Superior temporal gyrus (tissue), 1 donor: ENCODE data around the gene ESYT3.
"Not testable (repeated sequence)": the region's sequence is repeated elsewhere in the genome, so short reads cannot be mapped to it uniquely, and the experiment has no call there.

Source experiments
- DNase-seq: peaks from one replicate; pipeline ENCODE4 v3.0.0-alpha.2; 2016; ENCODE audit errors: extremely low spot score

ESYT3 gene

DNA sequence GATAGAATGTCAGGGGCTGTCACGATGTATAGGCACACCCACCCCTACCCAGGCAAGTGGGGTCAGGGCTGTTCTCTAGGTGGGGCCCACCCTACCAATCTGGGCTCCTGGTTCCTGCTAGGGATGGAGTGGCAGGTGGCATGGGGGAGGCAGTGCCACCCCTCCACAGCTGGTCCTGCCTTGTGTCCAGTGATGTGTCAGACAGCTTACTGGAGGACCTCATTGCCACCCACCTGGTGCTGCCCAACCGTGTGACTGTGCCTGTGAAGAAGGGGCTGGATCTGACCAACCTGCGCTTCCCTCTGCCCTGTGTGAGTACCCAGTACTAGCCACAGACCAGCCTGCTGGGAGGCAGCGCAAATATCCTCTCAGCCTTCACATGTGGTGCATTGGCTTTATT is 27.5 kb downstream of the ESYT3 start:
- DNase-seq = no peak

DNA sequence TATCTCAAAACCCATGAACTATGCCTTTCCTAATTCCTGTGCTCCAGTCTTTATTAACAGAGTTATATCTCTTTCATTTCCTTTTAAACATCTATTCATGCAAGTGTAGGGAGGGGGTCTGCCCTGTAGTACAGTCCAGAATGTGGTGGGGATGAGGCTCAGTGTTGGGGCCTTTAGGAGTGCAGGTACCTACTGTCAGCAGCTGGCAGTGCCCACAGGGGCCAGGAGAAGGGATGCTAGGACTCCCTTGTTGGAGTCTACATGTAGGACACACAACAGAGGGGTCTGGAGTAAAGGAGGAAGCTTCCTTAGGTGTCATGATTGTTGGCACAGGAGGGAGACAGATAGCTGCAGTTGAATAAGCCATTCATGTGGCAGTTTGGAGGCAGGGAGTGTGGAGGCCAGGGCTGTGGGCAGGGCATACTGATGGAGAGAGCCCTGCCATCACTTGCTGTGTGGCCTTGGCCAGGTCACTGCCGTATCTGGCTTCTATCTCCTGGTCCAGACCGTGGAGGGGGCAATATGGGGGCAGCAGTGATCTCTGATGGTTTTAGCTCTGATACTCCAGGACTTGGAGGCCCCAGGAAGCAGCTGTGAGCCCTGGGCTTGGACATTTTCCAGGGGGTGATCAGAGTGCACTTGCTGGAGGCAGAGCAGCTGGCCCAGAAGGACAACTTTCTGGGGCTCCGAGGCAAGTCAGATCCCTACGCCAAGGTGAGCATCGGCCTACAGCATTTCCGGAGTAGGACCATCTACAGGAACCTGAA is 29.5 kb downstream of the ESYT3 start:
- no peak for DNase-seq

DNA sequence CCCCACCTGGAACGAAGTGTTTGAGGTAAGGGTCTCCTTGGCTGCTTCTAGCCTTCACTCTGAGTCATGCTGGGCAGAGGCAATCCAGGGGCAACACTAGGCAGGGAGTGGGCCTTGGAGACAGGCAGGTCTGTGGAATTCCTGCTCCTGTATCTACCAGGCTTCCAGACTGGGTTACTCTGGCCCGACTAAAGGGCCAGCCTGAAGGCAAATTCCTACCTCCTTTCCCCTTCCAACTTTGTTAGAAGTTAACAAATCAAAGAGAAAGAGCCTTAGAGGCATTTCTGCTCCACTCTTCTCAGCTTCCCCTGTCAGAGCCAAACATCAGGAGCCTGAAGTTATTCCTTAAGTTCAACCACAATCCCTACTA is 30.1 kb downstream of the ESYT3 start:
- DNase-seq = no peak

DNA sequence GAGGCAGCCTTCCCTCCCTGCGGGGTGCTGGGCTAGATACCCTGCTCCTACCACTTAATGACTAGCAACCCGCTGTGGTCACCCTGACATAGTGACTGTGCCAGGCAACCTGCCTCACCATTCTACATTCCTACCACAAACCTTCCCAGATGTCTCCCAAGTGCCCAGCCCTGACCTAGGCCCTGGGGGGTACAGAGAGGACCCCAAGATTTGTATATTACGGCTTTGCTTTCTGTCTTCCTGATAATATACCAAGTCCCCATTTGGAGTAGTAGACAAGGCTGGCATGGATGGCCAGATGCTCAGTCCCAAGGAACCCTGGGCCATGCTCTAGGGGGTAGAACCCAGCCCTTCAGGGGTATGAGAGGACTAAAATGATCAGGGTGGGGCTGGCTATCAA is 31.0 kb downstream of the ESYT3 start:
- no peak for DNase-seq

DNA sequence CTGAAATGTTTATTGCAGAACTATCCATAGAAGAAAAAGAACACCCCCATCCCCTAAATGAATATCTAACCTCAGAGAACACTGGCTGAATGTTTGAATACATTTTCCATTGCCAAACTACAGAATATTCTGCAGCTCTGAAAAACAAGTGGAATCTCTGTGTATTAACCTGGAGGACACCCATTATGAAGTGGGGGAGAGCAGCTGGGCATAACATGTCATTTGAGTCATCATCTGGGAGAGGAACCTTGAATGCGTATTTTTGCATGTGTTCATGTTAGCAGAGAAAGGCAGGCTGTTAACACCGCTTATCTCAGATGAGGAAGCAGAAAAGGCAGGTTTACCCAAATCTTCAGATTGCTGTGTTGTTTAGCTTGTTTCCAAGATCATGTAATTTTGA is 31.5 kb downstream of the ESYT3 start:
- DNase-seq = no peak

DNA sequence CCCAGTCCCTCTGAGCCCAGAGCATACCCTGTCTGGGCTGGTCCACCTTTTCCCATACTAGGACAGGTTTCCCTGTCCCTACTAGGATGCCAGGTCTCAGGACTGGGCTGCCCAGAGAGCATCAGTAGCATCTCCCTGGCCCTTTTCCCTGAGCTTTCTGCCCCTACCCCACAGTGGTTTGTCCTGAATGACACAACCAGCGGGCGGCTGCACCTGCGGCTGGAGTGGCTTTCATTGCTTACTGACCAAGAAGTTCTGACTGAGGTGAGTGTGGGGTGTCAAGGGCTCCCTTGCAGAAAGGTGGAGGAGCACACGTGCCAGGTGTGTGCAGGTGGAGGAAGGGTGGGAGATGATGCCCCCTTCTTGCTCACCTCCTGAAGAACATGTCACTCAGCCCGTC is 33.5 kb downstream of the ESYT3 start:
- no peak for DNase-seq

DNA sequence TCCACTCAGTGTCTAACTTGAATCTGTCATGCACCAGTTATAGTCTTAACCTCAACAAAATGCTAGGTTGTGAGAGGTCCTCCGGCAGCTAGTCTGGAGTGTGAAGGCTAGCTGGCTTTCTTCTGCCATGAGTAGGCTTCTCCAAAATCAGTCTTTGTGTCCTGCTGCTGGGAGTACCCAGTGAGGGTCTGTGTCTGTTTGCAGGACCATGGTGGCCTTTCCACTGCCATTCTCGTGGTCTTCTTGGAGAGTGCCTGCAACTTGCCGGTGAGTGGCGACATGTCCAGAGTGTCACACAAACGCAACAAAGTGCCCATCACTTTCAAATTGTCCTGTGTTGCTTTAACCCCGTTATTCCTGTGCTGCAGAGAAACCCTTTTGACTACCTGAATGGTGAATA is 34.0 kb downstream of the ESYT3 start:
- no peak for DNase-seq

DNA sequence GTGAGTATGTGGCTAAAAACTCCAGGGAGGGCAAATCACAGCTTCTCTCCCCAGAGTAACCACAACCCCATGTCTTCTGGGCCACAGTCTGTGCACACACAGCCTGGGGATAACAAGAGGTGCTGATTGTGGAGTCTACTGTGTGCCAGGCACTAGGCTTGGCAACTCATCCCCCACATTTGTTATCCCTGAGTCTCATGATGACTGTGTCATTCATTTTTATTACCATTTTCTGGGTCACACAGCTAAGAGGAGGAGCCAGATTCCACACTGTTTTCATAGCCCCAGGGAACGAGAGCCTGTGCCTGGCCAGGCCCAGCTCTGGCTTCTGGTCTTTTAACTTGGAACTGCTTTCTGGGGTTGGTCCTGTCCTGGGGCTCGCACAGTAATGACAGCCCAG is 34.5 kb downstream of the ESYT3 start:
- no peak for DNase-seq

DNA sequence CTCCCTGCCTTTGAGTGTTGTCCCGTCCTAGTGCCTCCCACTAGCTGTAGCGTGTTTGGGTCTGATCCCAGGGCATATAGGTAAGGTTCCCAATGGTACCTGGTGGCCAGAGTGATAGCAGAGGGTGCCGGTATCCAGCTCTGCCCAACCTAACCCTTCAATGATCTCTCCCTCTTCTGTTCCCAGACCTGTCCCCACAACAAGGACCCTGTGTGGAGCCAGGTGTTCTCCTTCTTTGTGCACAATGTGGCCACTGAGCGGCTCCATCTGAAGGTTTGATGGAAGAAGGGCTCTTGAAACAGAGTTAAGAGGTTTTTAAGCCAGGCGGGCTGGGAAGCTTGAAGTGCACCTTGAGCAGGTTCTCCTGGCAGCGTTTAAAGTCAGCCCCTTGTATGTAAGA is 35.5 kb downstream of the ESYT3 start:
- DNase-seq = no peak

DNA sequence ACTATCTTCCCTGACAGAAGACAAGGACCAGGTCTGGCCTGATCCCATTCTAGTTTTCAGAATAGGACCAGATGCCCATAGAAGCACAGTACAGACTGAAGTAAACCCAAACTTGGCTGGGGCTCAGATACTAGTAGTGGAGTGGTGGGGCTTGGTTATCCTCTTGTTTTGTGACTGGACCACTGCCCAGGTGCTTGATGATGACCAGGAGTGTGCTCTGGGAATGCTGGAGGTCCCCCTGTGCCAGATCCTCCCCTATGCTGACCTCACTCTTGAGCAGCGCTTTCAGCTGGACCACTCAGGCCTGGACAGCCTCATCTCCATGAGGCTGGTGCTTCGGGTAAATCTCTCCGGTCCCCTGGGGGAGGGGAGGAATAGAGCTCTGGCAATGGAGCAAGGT is 36.3 kb downstream of the ESYT3 start:
- no peak for DNase-seq

DNA sequence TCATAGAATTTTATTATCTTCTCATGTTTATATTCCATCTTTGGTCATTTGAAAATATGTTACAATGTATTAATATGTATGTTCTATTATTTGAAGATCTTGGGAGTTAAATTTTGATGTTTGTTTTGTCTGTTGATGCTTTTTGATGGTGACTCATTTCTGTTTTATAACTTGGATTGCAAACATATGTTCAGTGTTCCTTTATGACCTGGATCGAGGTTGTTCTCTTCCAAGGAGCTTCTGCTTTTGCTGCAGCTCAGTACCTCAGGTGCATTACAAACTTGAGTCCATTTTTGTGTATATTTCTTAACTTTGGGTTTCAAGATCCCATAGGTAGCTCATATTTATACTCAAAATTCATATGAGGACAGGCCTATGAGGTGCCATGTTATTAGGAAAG is 37.1 kb downstream of the ESYT3 start:
- DNase-seq = no peak

DNA sequence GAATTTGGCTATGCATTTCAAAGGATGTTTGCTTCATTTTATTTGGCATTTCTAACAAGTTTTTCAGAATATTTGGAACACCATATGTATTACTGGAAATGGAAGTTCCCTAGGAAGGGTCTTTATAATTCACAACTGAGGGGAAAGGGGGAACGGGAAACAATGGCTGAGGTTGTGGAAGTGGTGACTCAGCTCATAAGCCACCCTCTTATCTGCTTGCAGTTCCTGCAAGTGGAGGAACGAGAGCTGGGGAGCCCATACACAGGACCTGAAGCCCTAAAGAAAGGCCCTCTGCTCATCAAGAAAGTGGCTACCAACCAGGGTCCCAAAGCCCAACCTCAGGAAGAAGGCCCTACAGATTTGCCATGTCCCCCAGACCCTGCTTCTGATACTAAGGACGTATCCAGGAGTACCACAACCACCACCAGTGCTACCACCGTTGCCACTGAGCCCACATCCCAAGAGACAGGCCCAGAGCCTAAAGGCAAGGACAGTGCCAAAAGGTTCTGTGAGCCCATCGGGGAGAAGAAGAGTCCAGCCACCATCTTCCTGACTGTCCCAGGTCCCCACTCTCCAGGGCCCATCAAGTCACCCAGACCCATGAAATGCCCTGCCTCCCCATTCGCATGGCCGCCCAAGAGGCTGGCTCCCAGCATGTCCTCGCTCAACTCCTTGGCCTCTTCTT is 37.9 kb downstream of the ESYT3 start:
- DNase-seq = no peak

DNA sequence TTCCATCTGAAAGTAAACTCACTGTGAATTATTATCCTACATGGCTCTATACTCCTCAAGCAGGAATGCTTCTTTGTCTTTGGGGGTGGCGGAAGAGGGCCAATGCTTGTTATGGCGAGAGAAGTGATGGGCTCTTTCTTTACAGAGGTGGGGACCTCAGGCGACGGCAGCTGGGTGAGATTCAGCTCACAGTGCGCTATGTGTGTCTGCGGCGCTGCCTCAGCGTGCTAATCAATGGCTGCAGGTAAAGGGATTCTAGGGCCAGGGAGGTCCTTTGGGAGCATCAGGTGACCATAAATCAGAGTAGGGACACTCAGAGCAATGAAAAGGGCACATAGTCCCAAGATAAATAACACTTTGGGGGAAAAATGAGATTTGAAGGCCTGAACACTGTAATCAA is 39.0 kb downstream of the ESYT3 start:
- no peak for DNase-seq

DNA sequence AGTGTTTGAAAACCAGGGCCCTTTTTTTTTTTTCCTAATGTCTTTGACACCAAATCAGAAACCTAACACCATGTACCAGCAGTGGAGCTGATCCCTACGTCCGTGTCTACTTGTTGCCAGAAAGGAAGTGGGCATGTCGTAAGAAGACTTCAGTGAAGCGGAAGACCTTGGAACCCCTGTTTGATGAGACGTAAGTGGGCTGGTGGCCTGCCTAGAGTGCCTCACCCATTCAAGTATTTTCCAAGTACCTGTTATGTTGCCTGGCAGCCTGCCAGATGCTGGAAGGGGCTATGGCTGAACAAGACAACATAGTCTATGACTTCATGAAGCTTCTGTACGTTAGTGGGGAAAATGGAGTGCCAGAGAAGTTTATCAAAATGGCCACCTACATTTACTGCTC is 39.7 kb downstream of the ESYT3 start:
- DNase-seq = no peak

DNA sequence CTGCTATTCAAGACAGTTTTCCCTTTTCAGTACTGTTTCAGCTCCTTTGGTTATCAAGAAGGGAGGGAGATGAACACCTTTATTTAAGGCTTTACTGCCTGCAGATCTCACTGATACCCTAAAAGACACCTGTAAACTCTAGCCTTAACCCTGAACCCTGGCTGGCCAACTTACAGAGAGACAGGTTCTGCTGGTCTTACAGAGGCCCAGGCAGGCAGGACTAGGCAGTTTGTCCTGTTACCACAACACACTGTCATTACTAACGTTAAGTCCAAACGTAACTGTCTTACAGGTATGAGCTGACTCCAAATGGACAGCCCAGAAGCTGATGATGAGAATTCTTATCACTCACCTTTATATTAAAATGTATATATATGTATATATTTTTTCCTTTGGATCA is 42.1 kb downstream of the ESYT3 start:
- DNase-seq = no peak

DNA sequence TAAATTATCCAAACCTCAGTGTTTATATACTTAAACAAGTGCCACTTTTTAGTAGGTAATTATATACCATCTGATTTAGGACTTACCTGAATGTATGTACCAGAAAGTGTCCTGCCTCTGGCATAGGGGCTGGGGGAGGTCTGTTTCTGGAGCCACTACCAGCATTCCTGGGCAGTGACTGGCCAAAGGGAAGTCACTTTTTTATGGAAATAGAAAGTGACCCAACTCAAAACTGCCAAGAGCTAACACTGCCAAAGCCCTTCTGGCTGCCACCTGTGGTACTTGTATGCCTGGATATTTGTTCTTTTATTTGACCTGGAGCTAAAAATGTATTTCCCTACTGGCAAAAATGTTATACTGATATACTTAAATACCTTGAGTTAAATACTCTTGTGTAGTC is 42.7 kb downstream of the ESYT3 start:
- DNase-seq = no peak

DNA sequence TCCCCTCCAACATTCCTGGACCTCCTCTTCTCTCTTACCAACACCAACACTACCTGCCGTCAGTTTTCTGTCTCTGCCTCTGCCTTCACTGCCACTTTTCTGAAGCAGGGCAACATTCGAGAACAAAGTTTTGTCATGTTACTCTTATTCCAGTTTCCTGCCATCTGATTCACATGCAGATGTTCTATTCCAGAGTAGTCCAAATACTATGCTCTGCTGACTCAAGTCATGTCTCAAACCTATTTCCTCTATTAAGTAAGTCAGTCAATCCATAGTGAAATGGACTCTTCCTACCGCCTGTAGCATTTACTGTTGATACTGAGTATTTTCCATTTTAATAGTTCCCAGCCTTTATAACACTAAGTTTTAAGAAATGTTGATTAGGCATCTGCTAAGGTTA is 43.4 kb downstream of the ESYT3 start:
- DNase-seq = no peak

DNA sequence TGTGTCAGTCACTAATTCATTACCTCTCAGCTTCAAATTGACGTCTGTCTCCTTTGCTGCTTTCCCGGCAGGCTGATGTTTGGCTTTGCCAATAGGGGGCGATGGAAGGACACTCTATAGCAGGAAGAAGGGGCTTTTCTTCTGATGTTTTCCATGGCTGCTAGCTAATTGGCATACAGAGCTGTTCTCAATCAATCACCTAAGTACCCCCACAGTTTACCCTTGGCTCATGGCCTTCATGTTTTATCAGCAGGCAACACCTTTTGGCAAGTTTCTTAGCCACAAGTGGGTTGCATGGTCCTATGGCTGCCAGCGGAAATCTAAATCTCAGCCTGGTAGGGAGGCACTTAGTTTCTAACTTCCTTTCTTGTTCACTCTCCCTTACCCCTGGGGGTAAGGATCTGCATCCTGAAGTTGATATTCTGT is 45.0 kb downstream of the ESYT3 start:
- DNase-seq = peak; percentile 38

DNA sequence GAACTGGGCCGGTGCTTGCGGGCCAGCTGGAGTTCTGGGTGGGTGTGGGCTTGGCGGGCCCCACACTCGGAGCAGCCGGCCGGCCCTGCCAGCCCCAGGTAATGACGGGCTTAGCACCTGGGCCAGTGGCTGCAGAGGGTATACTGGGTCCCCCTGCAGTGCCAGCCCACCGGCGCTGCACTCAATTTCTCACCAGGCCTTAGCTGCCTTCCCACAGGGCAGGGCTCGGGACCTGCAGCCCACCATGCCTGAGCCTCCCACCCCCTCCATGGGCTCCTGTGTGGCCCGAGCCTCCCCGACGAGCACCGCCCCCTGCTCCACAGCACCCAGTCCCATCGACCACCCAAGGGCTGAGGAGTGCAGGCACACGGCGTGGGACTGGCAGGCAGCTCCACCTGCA is 50.3 kb downstream of the ESYT3 start:
- not testable (repeated sequence) for DNase-seq

DNA sequence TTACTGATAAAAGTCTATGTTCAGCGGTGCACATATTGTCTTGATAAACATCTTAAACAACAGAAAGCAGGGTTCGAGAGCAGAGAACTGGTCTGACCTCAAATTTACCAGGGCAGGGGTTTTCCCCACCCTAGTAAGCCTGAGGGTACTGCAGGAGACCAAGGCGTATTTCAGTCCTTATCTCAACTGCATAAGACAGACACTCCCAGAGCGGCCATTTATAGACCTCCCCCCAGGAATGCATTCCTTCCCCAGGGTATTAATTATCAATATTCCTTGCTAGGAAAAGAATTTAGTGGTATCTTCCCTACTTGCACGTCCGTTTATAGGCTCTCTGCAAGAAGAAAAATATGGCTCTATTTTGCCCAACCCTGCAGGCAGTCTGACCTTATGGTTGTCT is 52.2 kb downstream of the ESYT3 start:
- not testable (repeated sequence) for DNase-seq

DNA sequence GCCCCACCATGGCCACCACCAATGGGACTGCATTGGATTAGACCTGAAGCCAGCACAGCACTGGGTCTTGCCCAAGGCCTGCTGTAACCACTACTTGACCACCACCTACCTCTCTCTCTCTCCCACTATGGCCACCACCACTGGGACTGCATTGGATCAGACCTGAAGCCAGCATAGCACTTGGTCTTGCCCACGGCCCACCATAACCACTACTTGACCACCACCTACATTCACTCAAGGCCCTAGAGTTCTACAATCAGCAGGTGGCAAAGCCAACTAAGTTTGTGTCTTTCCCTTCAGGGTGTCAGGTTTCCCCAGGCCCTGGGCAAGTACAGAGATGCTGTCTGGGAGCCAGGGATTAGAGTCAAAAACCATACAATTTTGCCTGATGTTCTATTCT is 57.6 kb downstream of the ESYT3 start:
- DNase-seq = no peak

DNA sequence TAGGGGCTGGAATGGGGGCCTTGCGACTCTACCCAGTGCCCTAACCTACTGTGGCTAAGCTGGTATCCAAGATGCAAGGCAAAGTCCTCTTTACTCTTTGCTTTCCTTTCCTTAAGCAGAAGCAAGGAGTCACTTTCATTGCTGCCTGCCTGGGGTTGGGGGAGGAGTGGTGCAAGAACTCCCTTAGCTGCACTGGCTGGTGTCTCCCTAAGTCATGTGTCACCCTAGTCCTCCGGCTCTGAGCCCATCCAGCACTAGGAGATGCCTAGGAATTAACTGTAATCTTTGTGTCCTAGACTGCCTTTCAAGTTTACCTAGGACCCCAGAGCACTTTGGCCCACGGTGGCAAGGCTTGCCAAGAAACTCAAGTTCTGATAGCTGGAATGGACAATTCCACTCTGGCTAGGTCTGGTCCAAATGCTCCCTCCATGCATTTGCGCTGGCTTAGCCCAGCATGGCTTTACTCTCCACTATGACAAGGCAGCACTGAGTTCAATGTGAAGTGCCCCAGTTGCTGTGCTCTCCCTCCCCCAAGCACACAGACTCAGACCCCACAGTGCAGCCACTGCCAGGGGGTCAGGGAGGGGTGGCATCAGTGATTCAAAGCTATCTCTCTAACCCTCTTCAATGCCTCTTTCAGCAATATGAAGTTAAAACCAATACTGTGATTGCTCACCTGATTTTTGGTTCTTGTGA is 58.7 kb downstream of the ESYT3 start:
- no peak for DNase-seq
